Measurements from ENCODE around the gene S100A14. TPM values are rescaled to one million over a fixed set of nuclear protein-coding genes. Genes with fewer than 3 reads are reported as not detected.

The S100A14 gene
- total RNA-seq, 1 experiment from 2014 or later: 252 TPM

DNA sequence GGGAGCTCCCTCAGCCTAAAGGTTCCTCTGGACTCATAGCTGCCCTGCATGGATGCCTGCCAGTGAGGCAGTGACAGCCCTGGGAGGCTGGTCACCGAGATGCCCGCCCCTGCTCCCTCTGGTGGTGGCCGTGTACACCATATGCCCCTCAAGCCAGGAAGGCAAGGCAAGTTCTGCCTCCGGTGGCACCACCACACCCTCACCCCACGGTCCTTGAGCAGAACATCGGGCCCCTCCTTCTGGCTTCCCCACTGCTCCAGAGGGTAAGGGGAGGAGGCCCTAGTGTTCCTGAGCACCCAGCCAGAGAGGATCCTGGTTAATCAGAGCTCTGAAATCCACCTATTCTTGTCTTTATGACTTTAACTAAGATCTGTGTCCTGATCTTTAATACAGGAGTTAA is 1.5 kb upstream of the S100A14 start:
- peak overlapping the region; percentile 79 for H3K27ac ChIP-seq (ENCODE audit: low read depth, low read length)
- DNase-seq (ENCODE audit: low read depth, low spot score) (peak; percentile 57), ATAC-seq (peak; percentile 63)
- peaks cover 25% of the 10 kb centered on the region for H3K79me2 ChIP-seq (ENCODE audit: insufficient read depth, low read length)
- ChIA-PET CTCF (interaction anchor here (1.2 to 7.7 kb wide), 6 partner anchors 10 to 107 kb away, joined by 3 to 76 read pairs (median 9); partner anchors contain the start of genes CHTOP, S100A1 and S100A13), POLR2A (interaction anchor here (1.0 to 8.2 kb wide), 4 partner anchors 8 to 50 kb away, joined by 4 to 172 read pairs (median 12); partner anchors contain the start of genes CHTOP, S100A1 and S100A13), RAD21 (ENCODE audit: low non-redundant PET in 1 of 2, low total read pairs in 2 of 2, uncharacterized antibody in 2 of 2, unreplicated experiment in 2 of 2) (interaction anchor here (1.3 to 2.2 kb wide), 3 partner anchors 10 to 45 kb away, joined by 5 to 9 read pairs (median 8); partner anchors contain the start of gene S100A13 (in 1 of the 2))
- H3K9ac ChIP-seq (ENCODE audit: low read length): peak overlapping the region; percentile 61
- peaks cover 0 to 4% of the 10 kb centered on the region in 2 experiments; a peak in 2 of 4 replicates for H3K36me3 ChIP-seq (ENCODE audit: control insufficient read depth in 1 of 2, insufficient read depth in 2 of 2, low read length in 2 of 2)
- BruUV-seq (replicated peaks): no TSS peak
- H3K4me2 ChIP-seq (ENCODE audit: low read length): peak overlapping the region; percentile 73
- no peaks in the 10 kb centered on the region for H3K27me3 ChIP-seq (ENCODE audit: insufficient read depth, low read length)
- intact Hi-C loops (cut with micrococcal nuclease): loop anchor here (2.0 kb wide), 2 partner anchors 45 to 107 kb away; no protein-coding TSS in a partner anchor
- no peak for TF ChIP-seq EZH2 (IDR thresholded peaks at IDR 0.05)
- no peak for TF ChIP-seq POLR2A (IDR thresholded peaks at IDR 0.05; ENCODE audit: borderline replicate concordance, extremely low read depth, insufficient read depth, insufficient read length)
- peak; percentile 63 for TF ChIP-seq POLR2AphosphoS5 (IDR thresholded peaks at IDR 0.05; ENCODE audit: low read depth, low read length)
- peak in 2 of 3 experiments; percentile 66 to 68; a peak in 4 of 6 replicates for TF ChIP-seq CTCF (IDR thresholded peaks at IDR 0.05 in 2 of 3, conservative IDR thresholded peaks at IDR 0.05 in 1 of 3; ENCODE audit: borderline replicate concordance in 1 of 3, insufficient read depth in 1 of 3, low read depth in 2 of 3, low read length in 2 of 3)
- TF ChIP-seq, protein P1, sequence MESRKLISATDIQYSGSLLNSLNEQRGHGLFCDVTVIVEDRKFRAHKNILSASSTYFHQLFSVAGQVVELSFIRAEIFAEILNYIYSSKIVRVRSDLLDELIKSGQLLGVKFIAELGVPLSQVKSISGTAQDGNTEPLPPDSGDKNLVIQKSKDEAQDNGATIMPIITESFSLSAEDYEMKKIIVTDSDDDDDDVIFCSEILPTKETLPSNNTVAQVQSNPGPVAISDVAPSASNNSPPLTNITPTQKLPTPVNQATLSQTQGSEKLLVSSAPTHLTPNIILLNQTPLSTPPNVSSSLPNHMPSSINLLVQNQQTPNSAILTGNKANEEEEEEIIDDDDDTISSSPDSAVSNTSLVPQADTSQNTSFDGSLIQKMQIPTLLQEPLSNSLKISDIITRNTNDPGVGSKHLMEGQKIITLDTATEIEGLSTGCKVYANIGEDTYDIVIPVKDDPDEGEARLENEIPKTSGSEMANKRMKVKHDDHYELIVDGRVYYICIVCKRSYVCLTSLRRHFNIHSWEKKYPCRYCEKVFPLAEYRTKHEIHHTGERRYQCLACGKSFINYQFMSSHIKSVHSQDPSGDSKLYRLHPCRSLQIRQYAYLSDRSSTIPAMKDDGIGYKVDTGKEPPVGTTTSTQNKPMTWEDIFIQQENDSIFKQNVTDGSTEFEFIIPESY (IDR thresholded peaks at IDR 0.05; ENCODE audit: extremely low read depth, insufficient replicate concordance, low read length): no peak
- peak; percentile 71 for TF ChIP-seq YY1 (IDR thresholded peaks at IDR 0.05; ENCODE audit: extremely low read depth, insufficient replicate concordance, low read depth, low read length)
- TF ChIP-seq FOSL1 (IDR thresholded peaks at IDR 0.05; ENCODE audit: low read depth): no peak
- TF ChIP-seq, protein P2, sequence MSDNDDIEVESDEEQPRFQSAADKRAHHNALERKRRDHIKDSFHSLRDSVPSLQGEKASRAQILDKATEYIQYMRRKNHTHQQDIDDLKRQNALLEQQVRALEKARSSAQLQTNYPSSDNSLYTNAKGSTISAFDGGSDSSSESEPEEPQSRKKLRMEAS (IDR thresholded peaks at IDR 0.05): no peak
- TF ChIP-seq TCF7L2 (IDR thresholded peaks at IDR 0.05; ENCODE audit: borderline replicate concordance, extremely low read depth, insufficient read depth, insufficient read length): no peak
- no peak for TF ChIP-seq CBX3 (IDR thresholded peaks at IDR 0.05; ENCODE audit: low read depth)
- H4K20me1 ChIP-seq (ENCODE audit: insufficient read depth): no peaks in the 10 kb centered on the region
- H3K4me3 ChIP-seq (replicated peaks in 1 of 2; ENCODE audit: low read depth in 1 of 2, low read length in 2 of 2): no peak overlapping the region
- peaks cover 39 to 53% of the 10 kb centered on the region in 2 experiments for H3K4me1 ChIP-seq (ENCODE audit: control insufficient read depth in 1 of 2, insufficient read depth in 2 of 2, low read length in 2 of 2)
- no peak overlapping the region for H2AFZ ChIP-seq (ENCODE audit: low read depth, low read length, poor library complexity, severe bottlenecking)
- H3K9me2 ChIP-seq (ENCODE audit: insufficient read depth): no peaks in the 10 kb centered on the region
- no peaks in the 10 kb centered on the region for H3K9me3 ChIP-seq (ENCODE audit: control insufficient read depth in 1 of 2, insufficient read depth in 1 of 2, low read depth in 1 of 2, low read length in 2 of 2)

Measured in HCT116 (cell line).